Measurements from ENCODE around the gene APOL1. TPM values are rescaled to one million over a fixed set of nuclear protein-coding genes. Genes with fewer than 3 reads are reported as not detected.

Gene APOL1
- polyA plus RNA-seq, 1 of the 3 experiments (the other 2 are of a cell fraction): 0.56 TPM

DNA sequence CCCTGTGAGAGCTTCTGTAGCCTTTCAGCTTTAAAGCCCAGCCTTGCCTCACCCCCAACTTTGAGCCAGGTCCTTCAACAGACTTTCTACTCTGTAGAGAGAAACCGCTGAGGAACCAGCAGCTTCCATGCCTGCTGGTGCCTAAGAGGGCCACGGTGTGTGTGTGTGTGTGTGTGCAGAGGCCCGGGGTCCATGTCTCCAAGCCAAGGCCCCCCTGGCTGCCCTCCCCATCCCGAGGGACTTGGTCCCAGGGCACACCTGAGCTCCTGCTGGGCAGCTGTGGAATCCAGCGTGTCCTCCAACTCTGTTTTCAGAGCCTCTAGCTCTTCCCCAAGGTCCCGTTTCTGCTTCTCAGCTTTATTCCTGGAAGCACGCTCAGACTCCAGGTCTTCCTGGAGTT, 42.3 kb downstream of the APOL1 start:
- CTCF ChIA-PET: interaction anchor here (1.1 to 13.6 kb wide), 3 partner anchors 10 to 175 kb away, joined by 3 to 329 read pairs (median 113); no protein-coding TSS in a partner anchor
- peaks cover 82 to 88% of the 10 kb centered on the region in 2 experiments for H3K36me3 ChIP-seq (replicated peaks in 1 of 2; ENCODE audit: control insufficient read depth in 1 of 2, insufficient read depth in 2 of 2, low read length in 1 of 2)

DNA sequence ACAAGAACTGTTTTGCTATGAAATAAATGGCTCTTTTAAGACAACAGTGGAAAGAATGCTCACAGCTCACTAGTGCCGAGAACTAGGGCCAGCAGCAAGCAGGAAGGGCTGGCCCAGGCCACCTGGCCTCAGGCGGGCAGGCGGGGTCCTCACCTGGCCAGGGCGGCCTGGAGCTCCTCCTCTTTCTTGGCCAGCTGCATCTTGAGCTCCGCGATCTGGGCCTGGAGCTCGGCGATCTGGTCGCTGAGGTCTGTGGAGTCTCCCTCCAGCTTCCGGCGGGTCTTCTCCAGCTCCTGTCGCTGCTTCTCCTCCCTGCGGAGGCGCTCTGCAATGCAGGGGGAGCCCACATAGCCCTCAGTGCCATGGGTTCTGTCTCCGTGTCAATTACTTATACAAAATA, 43.8 kb downstream of the APOL1 start:
- H3K4me3 ChIP-seq (ENCODE audit: low read depth in 2 of 2, low read length in 1 of 2): no peak overlapping the region
- ChIA-PET POLR2A (no interaction called here), CTCF (interaction anchor here (1.4 to 13.6 kb wide), 4 partner anchors 12 to 184 kb away, joined by 4 to 329 read pairs (median 59); partner anchors contain the start of gene TXN2)
- peaks cover 94 to 99% of the 10 kb centered on the region in 2 experiments for H3K36me3 ChIP-seq (replicated peaks in 1 of 2; ENCODE audit: control insufficient read depth in 1 of 2, insufficient read depth in 2 of 2, low read length in 1 of 2)
- no peak overlapping the region for H3K27ac ChIP-seq (ENCODE audit: low read depth in 2 of 2, low read length in 1 of 2)
- WGBS (ENCODE audit: low lambda C conversion rate): 87% methylated on average over 5 of the region's 15 CpGs
- no peaks in the 10 kb centered on the region for H3K4me1 ChIP-seq (ENCODE audit: control insufficient read depth in 1 of 2, insufficient read depth in 2 of 2, low read depth in 1 of 2, low read length in 1 of 2)
- TF ChIP-seq, protein P1, sequence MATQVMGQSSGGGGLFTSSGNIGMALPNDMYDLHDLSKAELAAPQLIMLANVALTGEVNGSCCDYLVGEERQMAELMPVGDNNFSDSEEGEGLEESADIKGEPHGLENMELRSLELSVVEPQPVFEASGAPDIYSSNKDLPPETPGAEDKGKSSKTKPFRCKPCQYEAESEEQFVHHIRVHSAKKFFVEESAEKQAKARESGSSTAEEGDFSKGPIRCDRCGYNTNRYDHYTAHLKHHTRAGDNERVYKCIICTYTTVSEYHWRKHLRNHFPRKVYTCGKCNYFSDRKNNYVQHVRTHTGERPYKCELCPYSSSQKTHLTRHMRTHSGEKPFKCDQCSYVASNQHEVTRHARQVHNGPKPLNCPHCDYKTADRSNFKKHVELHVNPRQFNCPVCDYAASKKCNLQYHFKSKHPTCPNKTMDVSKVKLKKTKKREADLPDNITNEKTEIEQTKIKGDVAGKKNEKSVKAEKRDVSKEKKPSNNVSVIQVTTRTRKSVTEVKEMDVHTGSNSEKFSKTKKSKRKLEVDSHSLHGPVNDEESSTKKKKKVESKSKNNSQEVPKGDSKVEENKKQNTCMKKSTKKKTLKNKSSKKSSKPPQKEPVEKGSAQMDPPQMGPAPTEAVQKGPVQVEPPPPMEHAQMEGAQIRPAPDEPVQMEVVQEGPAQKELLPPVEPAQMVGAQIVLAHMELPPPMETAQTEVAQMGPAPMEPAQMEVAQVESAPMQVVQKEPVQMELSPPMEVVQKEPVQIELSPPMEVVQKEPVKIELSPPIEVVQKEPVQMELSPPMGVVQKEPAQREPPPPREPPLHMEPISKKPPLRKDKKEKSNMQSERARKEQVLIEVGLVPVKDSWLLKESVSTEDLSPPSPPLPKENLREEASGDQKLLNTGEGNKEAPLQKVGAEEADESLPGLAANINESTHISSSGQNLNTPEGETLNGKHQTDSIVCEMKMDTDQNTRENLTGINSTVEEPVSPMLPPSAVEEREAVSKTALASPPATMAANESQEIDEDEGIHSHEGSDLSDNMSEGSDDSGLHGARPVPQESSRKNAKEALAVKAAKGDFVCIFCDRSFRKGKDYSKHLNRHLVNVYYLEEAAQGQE (IDR thresholded peaks at IDR 0.05; ENCODE audit: low read depth, low read length): no peak
- TF ChIP-seq EP300 (IDR thresholded peaks at IDR 0.05; ENCODE audit: borderline replicate concordance in 1 of 2, low read depth in 1 of 2, low read length in 1 of 2): no peak
- TF ChIP-seq ELF1 (IDR thresholded peaks at IDR 0.05): no peak
- TF ChIP-seq, protein P2, sequence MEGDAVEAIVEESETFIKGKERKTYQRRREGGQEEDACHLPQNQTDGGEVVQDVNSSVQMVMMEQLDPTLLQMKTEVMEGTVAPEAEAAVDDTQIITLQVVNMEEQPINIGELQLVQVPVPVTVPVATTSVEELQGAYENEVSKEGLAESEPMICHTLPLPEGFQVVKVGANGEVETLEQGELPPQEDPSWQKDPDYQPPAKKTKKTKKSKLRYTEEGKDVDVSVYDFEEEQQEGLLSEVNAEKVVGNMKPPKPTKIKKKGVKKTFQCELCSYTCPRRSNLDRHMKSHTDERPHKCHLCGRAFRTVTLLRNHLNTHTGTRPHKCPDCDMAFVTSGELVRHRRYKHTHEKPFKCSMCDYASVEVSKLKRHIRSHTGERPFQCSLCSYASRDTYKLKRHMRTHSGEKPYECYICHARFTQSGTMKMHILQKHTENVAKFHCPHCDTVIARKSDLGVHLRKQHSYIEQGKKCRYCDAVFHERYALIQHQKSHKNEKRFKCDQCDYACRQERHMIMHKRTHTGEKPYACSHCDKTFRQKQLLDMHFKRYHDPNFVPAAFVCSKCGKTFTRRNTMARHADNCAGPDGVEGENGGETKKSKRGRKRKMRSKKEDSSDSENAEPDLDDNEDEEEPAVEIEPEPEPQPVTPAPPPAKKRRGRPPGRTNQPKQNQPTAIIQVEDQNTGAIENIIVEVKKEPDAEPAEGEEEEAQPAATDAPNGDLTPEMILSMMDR (IDR thresholded peaks at IDR 0.05): no peak
- TF ChIP-seq MEF2A (IDR thresholded peaks at IDR 0.05; ENCODE audit: borderline replicate concordance, low read depth): no peak
- no peak for TF ChIP-seq NRF1 (IDR thresholded peaks at IDR 0.05; ENCODE audit: low read depth, low read length)
- no peak for TF ChIP-seq JUND (IDR thresholded peaks at IDR 0.05)
- no peak for TF ChIP-seq TAF1 (IDR thresholded peaks at IDR 0.05; ENCODE audit: borderline replicate concordance, low read depth, low read length)
- no peak for TF ChIP-seq RCOR1 (IDR thresholded peaks at IDR 0.05; ENCODE audit: low read length)
- TF ChIP-seq NFIC (IDR thresholded peaks at IDR 0.05; ENCODE audit: borderline replicate concordance): no peak
- no peak for TF ChIP-seq RXRA (IDR thresholded peaks at IDR 0.05; ENCODE audit: borderline replicate concordance, low read depth)
- no peak for TF ChIP-seq MXI1 (IDR thresholded peaks at IDR 0.05; ENCODE audit: low read depth, low read length)
- no peak for TF ChIP-seq GATA2 (CRISPR knock-in tag; IDR thresholded peaks at IDR 0.05)
- no peak for TF ChIP-seq EZH2phosphoT487 (IDR thresholded peaks at IDR 0.05; ENCODE audit: borderline replicate concordance, low read depth)
- TF ChIP-seq POLR2AphosphoS5 (IDR thresholded peaks at IDR 0.05; ENCODE audit: low read depth, low read length): no peak
- TF ChIP-seq FOSL2 (IDR thresholded peaks at IDR 0.05; ENCODE audit: borderline replicate concordance, low read depth): no peak
- TF ChIP-seq TEAD4 (IDR thresholded peaks at IDR 0.05; ENCODE audit: borderline replicate concordance, insufficient read depth): no peak
- no peaks in the 10 kb centered on the region for H3K9me2 ChIP-seq
- no peak overlapping the region for H3K4me2 ChIP-seq
- H3K9me3 ChIP-seq: no peaks in the 10 kb centered on the region
- no peak overlapping the region for H3K9ac ChIP-seq
- no peaks in the 10 kb centered on the region for H3K27me3 ChIP-seq (ENCODE audit: insufficient read depth)
- H3F3A ChIP-seq (replicated peaks; ENCODE audit: insufficient read depth): peaks cover 73% of the 10 kb centered on the region
- peaks cover 89% of the 10 kb centered on the region for H3K79me2 ChIP-seq (ENCODE audit: insufficient read depth)
- H2AFZ ChIP-seq (ENCODE audit: low read depth): no peak overlapping the region
- peaks cover 84% of the 10 kb centered on the region for H4K20me1 ChIP-seq (ENCODE audit: insufficient read depth)
- DNase-seq: no peak

More for the DNA sequence above, 42.3 kb downstream of the APOL1 start:
- Histone ChIP-seq H3K4me1 (ENCODE audit: control insufficient read depth in 1 of 2, insufficient read depth in 2 of 2, low read depth in 1 of 2, low read length in 1 of 2) (no peaks in the 10 kb centered on the region), H4K20me1 (ENCODE audit: insufficient read depth) (peaks cover 71% of the 10 kb centered on the region; the same call in 1 of the 2 replicates), H2AFZ (ENCODE audit: low read depth) (no peak overlapping the region), H3K9me2 (no peaks in the 10 kb centered on the region), H3K9me3 (no peaks in the 10 kb centered on the region), H3F3A (replicated peaks; ENCODE audit: insufficient read depth) (peaks cover 58% of the 10 kb centered on the region), H3K79me2 (ENCODE audit: insufficient read depth) (peaks cover 76% of the 10 kb centered on the region), H3K27ac (ENCODE audit: low read depth in 2 of 2, low read length in 1 of 2) (no peak overlapping the region), H3K9ac (no peak overlapping the region), H3K27me3 (ENCODE audit: insufficient read depth) (no peaks in the 10 kb centered on the region), H3K4me3 (ENCODE audit: low read depth in 2 of 2, low read length in 1 of 2) (no peak overlapping the region), H3K4me2 (no peak overlapping the region)
- no peak for TF ChIP-seq CHD2 (IDR thresholded peaks at IDR 0.05; ENCODE audit: low read length, partially characterized antibody)
- TF ChIP-seq TEAD4 (IDR thresholded peaks at IDR 0.05; ENCODE audit: borderline replicate concordance, insufficient read depth): no peak
- no peak for TF ChIP-seq RXRA (IDR thresholded peaks at IDR 0.05; ENCODE audit: borderline replicate concordance, low read depth)
- TF ChIP-seq JUND (IDR thresholded peaks at IDR 0.05): no peak
- TF ChIP-seq SMC3 (IDR thresholded peaks at IDR 0.05; ENCODE audit: low read depth, low read length): no peak
- TF ChIP-seq YY1 (IDR thresholded peaks at IDR 0.05; ENCODE audit: low read depth): no peak
- POLR2A ChIA-PET: interaction anchor here (0.6 kb wide), 1 partner anchor 27 kb away, joined by 3 read pairs; no protein-coding TSS in a partner anchor
- DNase-seq: no peak
- 93% methylated on average over 4 of the region's 7 CpGs for WGBS (ENCODE audit: low lambda C conversion rate)
